Stomach smooth muscle (tissue), 2 donors: ENCODE results near the gene DRAP1.
"Not testable (repeated sequence)": the region's sequence is repeated elsewhere in the genome, so short reads cannot be mapped to it uniquely, and the experiment has no call there.

Source experiments
- H3K27ac ChIP-seq: one replicate; pipeline ENCODE4 v1.7.0; 2013; ENCODE audit warnings: mild to moderate bottlenecking, low read length, inconsistent platforms
- H3K27me3 ChIP-seq, 2 donors: one replicate each; pipeline ENCODE4 v1.7.0; 2013; ENCODE audit warnings: low read length in 2 of 2; ENCODE audit not compliant: insufficient read depth in 2 of 2, control insufficient read depth in 1 of 2
- H3K36me3 ChIP-seq, 2 donors: one replicate each; pipeline ENCODE4 v1.7.0; 2013; ENCODE audit warnings: low read length in 2 of 2; ENCODE audit not compliant: control insufficient read depth in 2 of 2, insufficient read depth in 2 of 2
- H3K4me1 ChIP-seq: one replicate; pipeline ENCODE4 v1.7.0; 2013; ENCODE audit warnings: low read length; ENCODE audit not compliant: control insufficient read depth, insufficient read depth
- H3K4me3 ChIP-seq, 2 donors: one replicate each; pipeline ENCODE4 v1.7.0; 2013; ENCODE audit warnings: low read length in 2 of 2
- H3K9ac ChIP-seq, 2 donors: one replicate each; pipeline ENCODE4 v1.7.0; 2013; ENCODE audit warnings: low read length in 2 of 2, mild to moderate bottlenecking in 1 of 2
- H3K9me3 ChIP-seq, 2 donors: one replicate each; pipeline ENCODE4 v1.7.0; 2013; ENCODE audit warnings: low read length in 2 of 2; ENCODE audit not compliant: control insufficient read depth in 2 of 2
- donor health status: healthy.
- donor health status: Pancreatic carcinoma.

Gene DRAP1

GRCh38 chr11:65944191-65944590 lies 25.0 kb downstream of the DRAP1 start:
- H3K27me3 ChIP-seq: peaks cover 2 to 9% of the 10 kb centered on the region in 2 donors
- no peak overlapping the region for H3K4me3 ChIP-seq
- no peaks in the 10 kb centered on the region for H3K4me1 ChIP-seq
- no peak overlapping the region for H3K9ac ChIP-seq
- no peak overlapping the region for H3K27ac ChIP-seq
- H3K9me3 ChIP-seq: no peaks in the 10 kb centered on the region
- no peaks in the 10 kb centered on the region for H3K36me3 ChIP-seq

DNA sequence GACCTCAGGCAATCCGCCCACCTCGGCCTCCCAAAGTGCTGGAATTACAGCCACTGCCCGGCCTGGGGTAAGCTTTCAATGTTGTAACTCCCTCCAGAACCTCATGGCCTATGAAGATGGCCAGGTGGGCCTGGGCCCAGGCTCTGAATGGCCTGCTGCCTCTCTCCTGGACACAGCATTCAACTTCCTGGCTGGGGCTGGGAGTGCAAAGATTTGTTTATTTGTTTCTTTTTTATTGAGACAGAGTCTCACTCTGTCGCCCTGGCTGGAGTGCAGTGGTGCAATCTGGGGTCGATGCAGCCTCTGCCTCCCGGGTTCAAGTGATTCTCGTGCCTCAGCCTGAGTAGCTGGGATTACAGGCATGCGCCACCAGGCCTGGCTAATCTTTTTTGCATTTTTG lies 25.5 kb downstream of the DRAP1 start:
- no peak overlapping the region for H3K9ac ChIP-seq
- H3K4me3 ChIP-seq: no peak overlapping the region
- peaks cover 2 to 9% of the 10 kb centered on the region in 2 donors for H3K27me3 ChIP-seq
- no peaks in the 10 kb centered on the region for H3K36me3 ChIP-seq
- H3K4me1 ChIP-seq: no peaks in the 10 kb centered on the region
- H3K9me3 ChIP-seq: no peaks in the 10 kb centered on the region
- no peak overlapping the region for H3K27ac ChIP-seq

- H3K9ac ChIP-seq: no peak within 1 kb of the TSS
- peaks cover 2 to 9% of the 10 kb centered on the region in 2 donors for H3K27me3 ChIP-seq
- no peak within 1 kb of the TSS for H3K4me3 ChIP-seq
- H3K27ac ChIP-seq: no peak within 1 kb of the TSS
- no peaks in the 10 kb centered on the region for H3K4me1 ChIP-seq
- H3K9me3 ChIP-seq: no peaks in the 10 kb centered on the region
- no peaks in the 10 kb centered on the region for H3K36me3 ChIP-seq
Observed at GRCh38 chr11:65945430-65945911, 26.2 kb downstream of the DRAP1 start, which contains the start of gene TSGA10IP. Gene TSGA10IP (plus strand): TSS chr11:65945480. CDS start chr11:65945676, 196 bp downstream.

DNA sequence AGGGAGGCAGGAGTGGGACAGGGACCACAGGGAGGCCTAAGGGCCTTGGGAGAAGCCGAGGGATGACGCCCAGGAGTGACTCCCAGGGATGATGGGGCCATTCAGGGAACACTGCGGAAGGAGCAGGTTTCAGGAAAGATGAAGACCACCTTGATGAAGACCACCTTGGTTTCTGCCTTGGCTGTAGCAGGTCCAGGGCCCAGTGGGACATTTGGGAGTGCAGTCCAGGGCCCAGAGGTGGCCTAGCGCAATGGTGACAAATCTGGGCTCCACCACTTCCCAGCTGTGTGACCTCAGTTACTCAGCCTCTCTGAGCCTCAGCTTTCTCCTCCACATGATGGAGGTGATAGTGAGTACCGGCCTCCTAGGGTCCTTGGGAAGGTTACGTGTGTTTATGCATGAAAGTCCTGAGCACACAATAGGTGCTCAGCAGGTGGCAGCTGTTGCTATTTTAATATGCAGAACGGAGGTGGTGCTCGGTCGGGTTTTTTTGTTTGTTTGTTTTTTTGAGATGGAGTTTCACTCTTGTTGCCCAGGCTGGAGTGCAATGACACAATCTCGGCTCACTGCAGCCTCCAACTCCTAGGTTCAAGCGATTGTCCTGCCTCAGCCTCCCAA lies 26.8 kb downstream of the DRAP1 start:
- Histone ChIP-seq H3K27me3 (peaks cover 2 to 9% of the 10 kb centered on the region in 2 donors), H3K9me3 (no peaks in the 10 kb centered on the region), H3K4me1 (no peaks in the 10 kb centered on the region), H3K27ac (no peak overlapping the region), H3K4me3 (no peak overlapping the region), H3K36me3 (no peaks in the 10 kb centered on the region), H3K9ac (no peak overlapping the region)

- Histone ChIP-seq H3K9ac (no peak overlapping the region), H3K27me3 (peaks cover 0 to 9% of the 10 kb centered on the region in 2 donors), H3K4me1 (no peaks in the 10 kb centered on the region), H3K9me3 (no peaks in the 10 kb centered on the region), H3K4me3 (no peak overlapping the region), H3K36me3 (no peaks in the 10 kb centered on the region), H3K27ac (no peak overlapping the region)
Observed at GRCh38 chr11:65946655-65947054, 27.4 kb downstream of the DRAP1 start.

DNA sequence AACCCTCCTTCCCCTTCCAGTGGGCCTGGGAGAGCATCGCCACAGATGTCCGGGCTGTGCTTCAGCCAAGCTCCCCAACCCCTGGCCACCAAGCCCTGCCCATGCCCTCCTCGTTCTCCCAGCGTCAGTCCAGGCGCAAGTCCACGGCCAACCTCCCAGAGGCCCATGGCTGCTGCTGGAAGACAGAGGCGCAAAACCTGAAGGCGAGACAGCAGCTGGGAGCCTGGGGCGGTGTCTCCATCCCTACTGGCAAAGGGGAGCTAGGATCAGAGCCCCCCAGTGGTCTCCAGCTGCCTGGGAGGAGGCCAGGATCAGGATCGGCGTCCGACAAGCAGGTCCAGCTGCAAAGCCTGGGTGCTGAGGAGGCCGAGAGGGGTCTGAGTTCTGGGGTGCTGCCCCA lies 27.9 kb downstream of the DRAP1 start:
- no peak overlapping the region for H3K4me3 ChIP-seq
- no peaks in the 10 kb centered on the region for H3K4me1 ChIP-seq
- no peaks in the 10 kb centered on the region for H3K36me3 ChIP-seq
- H3K27me3 ChIP-seq: peaks cover 0 to 9% of the 10 kb centered on the region in 2 donors
- no peaks in the 10 kb centered on the region for H3K9me3 ChIP-seq
- H3K9ac ChIP-seq: no peak overlapping the region
- no peak overlapping the region for H3K27ac ChIP-seq

DNA sequence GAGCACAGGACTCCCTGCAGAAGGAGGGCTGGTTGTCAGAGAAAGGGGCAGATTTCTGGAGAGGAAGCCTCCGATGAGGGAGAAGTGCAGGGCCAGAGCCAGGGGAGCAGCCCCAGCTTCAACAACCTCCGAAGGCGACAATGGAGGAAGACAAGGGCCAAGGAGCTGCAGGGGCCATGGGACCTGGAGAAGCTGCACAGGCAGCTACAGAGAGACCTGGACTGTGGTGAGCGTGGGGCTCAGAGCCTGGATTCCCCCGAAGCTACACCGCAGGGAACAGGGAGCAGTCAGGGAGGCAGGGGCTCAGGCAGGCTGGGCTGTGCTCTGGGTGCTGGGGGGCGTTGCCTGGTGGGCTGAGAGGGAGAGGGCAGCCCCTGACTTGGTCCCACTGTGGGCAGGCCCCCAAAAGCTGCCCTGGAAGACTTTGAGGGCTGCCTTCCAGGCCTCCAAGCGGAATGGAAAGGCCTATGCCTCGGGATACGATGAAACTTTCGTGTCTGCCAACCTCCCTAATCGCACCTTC lies 28.4 kb downstream of the DRAP1 start:
- no peaks in the 10 kb centered on the region for H3K4me1 ChIP-seq
- peaks cover 2 to 9% of the 10 kb centered on the region in 2 donors for H3K27me3 ChIP-seq
- H3K9ac ChIP-seq: no peak overlapping the region
- H3K9me3 ChIP-seq: no peaks in the 10 kb centered on the region
- H3K27ac ChIP-seq: no peak overlapping the region
- no peak overlapping the region for H3K4me3 ChIP-seq
- H3K36me3 ChIP-seq: no peaks in the 10 kb centered on the region

- not testable (repeated sequence) for H3K4me1 ChIP-seq, H3K9me3 ChIP-seq, H3K9ac ChIP-seq, H3K27ac ChIP-seq, H3K36me3 ChIP-seq, H3K4me3 ChIP-seq
- peaks cover 8 to 11% of the 10 kb centered on the region in 2 donors for H3K27me3 ChIP-seq
Observed at GRCh38 chr11:65950711-65951110, 31.5 kb downstream of the DRAP1 start.

DNA sequence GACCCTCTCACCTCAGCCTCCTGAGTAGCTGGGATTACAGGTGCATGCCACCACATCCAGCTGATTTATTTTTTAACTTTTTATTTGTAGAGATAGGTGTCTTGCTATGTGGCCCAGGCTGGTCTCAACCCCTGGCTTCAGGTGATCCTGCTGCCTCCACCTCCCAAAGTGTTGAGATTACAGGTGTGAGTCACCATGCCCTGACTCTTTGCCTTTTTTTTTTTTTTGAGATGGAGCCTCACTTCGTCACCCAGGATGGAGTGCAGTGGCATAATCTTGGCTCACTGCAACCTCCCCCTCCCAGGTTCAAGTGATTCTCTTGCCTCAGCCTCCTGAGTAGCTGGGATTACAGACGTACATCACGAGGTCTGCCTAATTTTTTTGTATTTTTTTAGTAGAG lies 32.4 kb downstream of the DRAP1 start:
- H3K4me1 ChIP-seq, H3K9me3 ChIP-seq, H3K4me3 ChIP-seq, H3K9ac ChIP-seq, H3K27ac ChIP-seq, H3K36me3 ChIP-seq, H3K27me3 ChIP-seq: not testable (repeated sequence)

GRCh38 chr11:65952052-65952521 lies 32.9 kb downstream of the DRAP1 start:
- Histone ChIP-seq H3K27me3 (peaks cover 5 to 10% of the 10 kb centered on the region in 2 donors), H3K9ac (no peak overlapping the region), H3K4me1 (no peaks in the 10 kb centered on the region), H3K9me3 (no peaks in the 10 kb centered on the region), H3K36me3 (no peaks in the 10 kb centered on the region), H3K27ac (no peak overlapping the region), H3K4me3 (no peak overlapping the region)

DNA sequence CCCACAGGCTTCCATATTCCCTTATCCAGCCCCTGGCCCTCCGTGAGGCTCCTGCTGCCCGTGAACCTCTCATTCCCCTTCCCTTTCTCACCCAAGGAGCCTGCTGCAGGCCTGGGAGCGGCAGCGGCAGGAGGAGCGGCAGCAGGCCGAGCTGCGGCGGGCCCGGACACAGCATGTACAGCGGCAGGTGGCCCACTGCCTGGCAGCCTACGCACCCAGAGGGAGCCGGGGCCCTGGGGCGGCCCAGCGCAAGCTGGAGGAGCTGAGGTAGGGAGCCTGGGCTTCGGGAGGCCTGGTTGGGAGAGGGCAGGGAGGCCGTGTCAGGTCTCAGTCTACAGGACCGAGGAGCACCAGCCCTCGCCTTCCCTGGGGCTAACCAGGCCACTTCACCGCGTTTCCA lies 34.2 kb downstream of the DRAP1 start:
- Histone ChIP-seq H3K9me3 (no peaks in the 10 kb centered on the region), H3K36me3 (no peaks in the 10 kb centered on the region), H3K27me3 (peaks cover 2 to 10% of the 10 kb centered on the region in 2 donors), H3K9ac (no peak overlapping the region), H3K4me3 (no peak overlapping the region), H3K27ac (no peak overlapping the region), H3K4me1 (no peaks in the 10 kb centered on the region)
